B cell (primary cell): Measurements from ENCODE around the gene NMD3. TPM values are rescaled to one million over a fixed set of nuclear protein-coding genes. Genes with fewer than 3 reads are reported as not detected.

ENCODE experiments used
- ATAC-seq: fragments of 200-7000 bp; cut with Tn5 transposase; one replicate; pipeline ENCODE4 v1.10.0; 2021; ENCODE audit warnings: low read depth, mild to moderate bottlenecking, moderate number of reproducible peaks, moderate library complexity
- CTCF ChIA-PET: fragments of 350-600 bp; sonication (Branson Sonifier 250); formaldehyde crosslinking; loops from one replicate; lab custom pipeline; 2021; ENCODE audit warnings: antibody characterized with exemption, inconsistent platforms; lab: Charles Lee
- POLR2A ChIA-PET: fragments of 350-600 bp; sonication (Branson Sonifier 250); formaldehyde crosslinking; loops from one replicate; lab custom pipeline; 2021; ENCODE audit warnings: antibody characterized with exemption; lab: Charles Lee
- DNase-seq: peaks from one replicate; pipeline ENCODE4 v3.0.0; 2013
- H2AFZ ChIP-seq: 2 replicates; pipeline ENCODE4 v1.6.1; 2012; ENCODE audit warnings: mild to moderate bottlenecking, low read depth, low read length; ENCODE audit not compliant: insufficient read depth, poor library complexity, severe bottlenecking
- H3K27ac ChIP-seq, 2 donors: 1 replicate in 1 of 2; 2 replicates in 1 of 2; pipeline ENCODE4 v1.5.1; 2012 to 2013; ENCODE audit warnings: low read length in 2 of 2, mild to moderate bottlenecking in 2 of 2, moderate library complexity in 1 of 2
- H3K27me3 ChIP-seq, 4 experiments: fragments of 200-600 bp in 1 of 4; sonication (generic) in 1 of 4; replicated peaks in 1 of 4; 1 replicate in 2 of 4; 2 replicates in 2 of 4; pipeline versions ENCODE4 v1.6.1 to v1.7.0; 2013 to 2016; ENCODE audit warnings: low read length in 3 of 4, mild to moderate bottlenecking in 2 of 4, mixed read lengths in 1 of 4, moderate library complexity in 1 of 4; ENCODE audit not compliant: insufficient read depth in 4 of 4, control insufficient read depth in 3 of 4; ENCODE audit errors: control extremely low read depth in 1 of 4
- H3K36me3 ChIP-seq, 2 experiments: replicated peaks in 1 of 2; 1 replicate in 1 of 2; 2 replicates in 1 of 2; pipeline versions ENCODE4 v1.6.1 to v1.7.1; 2013; ENCODE audit warnings: low read length in 1 of 2; ENCODE audit not compliant: insufficient read depth in 2 of 2, control insufficient read depth in 1 of 2; ENCODE audit errors: control extremely low read depth in 1 of 2, extremely low read depth in 1 of 2
- H3K4me1 ChIP-seq, 2 donors: fragments of 200-600 bp in 1 of 2; sonication (generic) in 1 of 2; 1 replicate in 1 of 2; 2 replicates in 1 of 2; pipeline versions ENCODE4 v1.5.1 to v1.6.1; 2013 to 2017; ENCODE audit warnings: low read length in 2 of 2; ENCODE audit not compliant: control insufficient read depth in 2 of 2, insufficient read depth in 2 of 2
- H3K4me2 ChIP-seq: replicated peaks from 2 replicates; pipeline ENCODE3; 2012; ENCODE audit warnings: mild to moderate bottlenecking, low read depth, low read length; ENCODE audit not compliant: poor library complexity, severe bottlenecking
- H3K4me3 ChIP-seq, 5 experiments: fragments of 200-600 bp in 1 of 5; sonication (generic) in 1 of 5; 1 replicate in 3 of 5; 2 replicates in 2 of 5; pipeline versions ENCODE4 v1.5.1 to v1.7.0; 2011 to 2016; ENCODE audit warnings: low read length in 4 of 5, mild to moderate bottlenecking in 4 of 5, low read depth in 2 of 5, control low read depth in 1 of 5, moderate library complexity in 1 of 5; ENCODE audit not compliant: insufficient read depth in 1 of 5; ENCODE audit errors: control extremely low read depth in 1 of 5, extremely low read depth in 1 of 5
- H3K79me2 ChIP-seq: fragments of 200-600 bp; sonication (generic); one replicate; pipeline ENCODE4 v1.6.0; 2016; ENCODE audit warnings: low read length; ENCODE audit not compliant: control insufficient read depth, insufficient read depth
- H3K9ac ChIP-seq: fragments of 200-600 bp; sonication (generic); 2 replicates; pipeline ENCODE4 v1.6.1; 2017; ENCODE audit warnings: mild to moderate bottlenecking, low read length, moderate library complexity
- H3K9me3 ChIP-seq, 3 donors: one replicate each; pipeline versions ENCODE4 v1.6.1 to v1.7.1; 2013; ENCODE audit warnings: low read length in 2 of 3; ENCODE audit not compliant: control insufficient read depth in 2 of 3, insufficient read depth in 1 of 3; ENCODE audit errors: control extremely low read depth in 1 of 3
- H4K20me1 ChIP-seq: 2 replicates; pipeline ENCODE4 v1.6.0; 2012; ENCODE audit warnings: mild to moderate bottlenecking, low read length; ENCODE audit not compliant: insufficient read depth, control insufficient read depth, poor library complexity, severe bottlenecking
- H3K27ac Mint-ChIP-seq: one replicate; pipeline ENCODE4 v1.8.0; 2021; ENCODE audit warnings: mixed read lengths
- H3K27me3 Mint-ChIP-seq: one replicate; pipeline ENCODE4 v1.8.0; 2021; ENCODE audit warnings: mixed read lengths
- H3K4me1 Mint-ChIP-seq: one replicate; pipeline ENCODE4 v1.8.0; 2021; ENCODE audit warnings: mixed read lengths
- H3K4me3 Mint-ChIP-seq: one replicate; pipeline ENCODE4 v1.8.0; 2021; ENCODE audit warnings: mixed read lengths
- H3K9me3 Mint-ChIP-seq: one replicate; pipeline ENCODE4 v1.8.0; 2022; ENCODE audit warnings: mixed read lengths; ENCODE audit not compliant: insufficient read depth
- CTCF ChIP-seq: fragments of 200-600 bp; IDR thresholded peaks from one replicate; pipeline ENCODE4 v1.8.0; 2022; ENCODE audit warnings: antibody characterized with exemption, mild to moderate bottlenecking
- EZH2 ChIP-seq: IDR thresholded peaks from 2 replicates; pipeline ENCODE4 v1.6.1; 2012; ENCODE audit warnings: borderline replicate concordance, low read depth, mild to moderate bottlenecking, moderate library complexity, low read length; ENCODE audit not compliant: insufficient read depth, poor library complexity, severe bottlenecking
- WGBS: methylation state at CpG from one replicate; pipeline ENCODE4 v1.1.5; 2013; ENCODE audit warnings: missing lambda C conversion rate; ENCODE audit not compliant: insufficient coverage; 5-methylcytosine and 5-hydroxymethylcytosine counted together
- intact Hi-C: fragments of 100-400 bp; cut with micrococcal nuclease; formaldehyde crosslinking; loops from one replicate; pipeline ENCODE4 v1.10.0; 2022
- polyA plus RNA-seq: library from polyadenylated mRNA; depleted of rRNA; stranded (reverse); fragments of >200 nt; gene quantifications from 2 replicates; pipeline ENCODE4 v1.2.3, GENCODE V29; 2012
- total RNA-seq, 2 donors: library from RNA; stranded (reverse); fragments of 120-200 nt in 1 of 2; gene quantifications; 1 replicate in 1 of 2; 2 replicates in 1 of 2; pipeline versions ENCODE4 v1.2.3 to v1.2.4, GENCODE V29; 2013 to 2022

Gene NMD3
- total and polyA plus RNA-seq, 2 donors (not counting 1 experiment from before 2014, with no cell fraction given): 14.5 to 38.0 TPM

- DNase-seq (no peak), ATAC-seq (no peak)
- CTCF ChIA-PET: no interaction called here
- Histone ChIP-seq H3K4me3 (no peak overlapping the region), H4K20me1 (no peaks in the 10 kb centered on the region), H3K9ac (no peak overlapping the region), H3K79me2 (no peaks in the 10 kb centered on the region), H3K4me2 (no peak overlapping the region), H2AFZ (no peak overlapping the region), H3K36me3 (no peaks in the 10 kb centered on the region), H3K9me3 (peaks cover 0 to 13% (median 0%) of the 10 kb centered on the region in 3 donors), H3K4me1 (no peaks in the 10 kb centered on the region), H3K27ac (no peak overlapping the region), H3K27me3 (no peaks in the 10 kb centered on the region)
- intact Hi-C loops: no loop called here
- WGBS: 86% methylated on average over 1 of the region's 4 CpGs
- Mint-ChIP-seq H3K4me1 (no peaks in the 10 kb centered on the region), H3K27me3 (no peaks in the 10 kb centered on the region), H3K9me3 (peaks cover 3% of the 10 kb centered on the region), H3K27ac (no peak overlapping the region), H3K4me3 (no peak overlapping the region)
- TF ChIP-seq CTCF: no peak
- TF ChIP-seq EZH2: no peak
- POLR2A ChIA-PET: no interaction called here
These were observed 63.9 kb downstream of the NMD3 start for GRCh38 chr3:161284989-161285388.

- CTCF ChIA-PET: interaction anchor here (0.8 kb wide), 1 partner anchor 13 kb away, joined by 3 read pairs; no protein-coding TSS in a partner anchor
- H3K4me1 Mint-ChIP-seq: no peaks in the 10 kb centered on the region
- ATAC-seq: no peak
These were observed 68.1 kb downstream of the NMD3 start for GRCh38 chr3:161289174-161289573.

More at GRCh38 chr3:161289174-161289573, 68.1 kb downstream of the NMD3 start:
- intact Hi-C loops: no loop called here
- 90% methylated on average over 2 of the region's 4 CpGs for WGBS
- Histone ChIP-seq H3K79me2 (no peaks in the 10 kb centered on the region), H3K4me1 (no peaks in the 10 kb centered on the region), H3K9me3 (peaks cover 0 to 4% (median 0%) of the 10 kb centered on the region in 3 donors), H3K36me3 (no peaks in the 10 kb centered on the region), H3K9ac (no peak overlapping the region), H2AFZ (no peak overlapping the region), H4K20me1 (no peaks in the 10 kb centered on the region), H3K27ac (no peak overlapping the region), H3K27me3 (no peaks in the 10 kb centered on the region), H3K4me3 (no peak overlapping the region), H3K4me2 (no peak overlapping the region)
- no peak for TF ChIP-seq EZH2
- no peak for TF ChIP-seq CTCF
- no peak for DNase-seq
- POLR2A ChIA-PET: no interaction called here
- H3K9me3 Mint-ChIP-seq: no peaks in the 10 kb centered on the region
- no peak overlapping the region for H3K27ac Mint-ChIP-seq
- no peaks in the 10 kb centered on the region for H3K27me3 Mint-ChIP-seq
- H3K4me3 Mint-ChIP-seq: no peak overlapping the region
